Mammary epithelial cell (primary cell): Measurements from ENCODE around the gene ADNP2.

Experiments used
- CTCF ChIP-seq, 2 donors: IDR thresholded peaks in 1 of 2; conservative IDR thresholded peaks in 1 of 2; 2 replicates each; pipeline ENCODE4 v1.5.1; 2011 to 2012; ENCODE audit warnings: inconsistent platforms in 2 of 2, low read length in 2 of 2, mild to moderate bottlenecking in 2 of 2, control low read depth in 1 of 2, low read depth in 1 of 2; ENCODE audit not compliant: insufficient read depth in 1 of 2; ENCODE audit errors: extremely low read depth in 1 of 2
- EZH2 ChIP-seq: IDR thresholded peaks from 2 replicates; pipeline ENCODE4 v1.6.1; 2012; ENCODE audit warnings: low read length, inconsistent platforms, borderline replicate concordance

- TF ChIP-seq EZH2 (no peak), CTCF (conservative IDR thresholded peaks at IDR 0.05 in 1 of 2, IDR thresholded peaks at IDR 0.05 in 1 of 2; ENCODE audit: extremely low read depth in 1 of 2, insufficient read depth in 1 of 2, low read depth in 1 of 2, low read length in 2 of 2) (no peak)
These were observed 32.7 kb upstream of the ADNP2 start for GRCh38 chr18:80076379-80076778.
